Smooth muscle cell (in vitro differentiated cells): ENCODE results near the gene HUWE1. TPM values are rescaled to one million over a fixed set of nuclear protein-coding genes. Genes with fewer than 3 reads are reported as not detected.

Source experiments
- DNase-seq: peaks from one replicate; lab custom pipeline; 2025; ENCODE audit not compliant: unreplicated experiment; lab: John Stamatoyannopoulos, UW
- H2AFZ ChIP-seq: fragments of 200-600 bp; sonication (generic); 2 replicates; pipeline ENCODE4 v1.6.0; 2016; ENCODE audit warnings: antibody characterized with exemption, low read depth, mild to moderate bottlenecking
- H3F3A ChIP-seq: fragments of 200-600 bp; sonication (generic); 2 replicates; pipeline ENCODE4 v1.6.0; 2017; ENCODE audit warnings: antibody characterized with exemption, low read depth
- H3K27ac ChIP-seq: fragments of 200-600 bp; sonication (generic); 2 replicates; pipeline ENCODE4 v1.5.1; 2016; ENCODE audit warnings: low read depth, mild to moderate bottlenecking
- H3K27me3 ChIP-seq: fragments of 200-600 bp; sonication (generic); 2 replicates; pipeline ENCODE4 v1.6.1; 2016; ENCODE audit warnings: low read depth, mild to moderate bottlenecking
- H3K36me3 ChIP-seq: fragments of 200-600 bp; sonication (generic); 2 replicates; pipeline ENCODE4 v1.5.1; 2016; ENCODE audit warnings: low read depth
- H3K4me1 ChIP-seq: fragments of 200-600 bp; sonication (generic); 2 replicates; pipeline ENCODE4 v1.5.1; 2016; ENCODE audit warnings: low read depth
- H3K4me2 ChIP-seq: fragments of 200-600 bp; sonication (generic); 2 replicates; pipeline ENCODE4 v1.6.0; 2016; ENCODE audit warnings: mild to moderate bottlenecking
- H3K4me3 ChIP-seq: fragments of 200-600 bp; sonication (generic); 2 replicates; pipeline ENCODE4 v1.5.1; 2016; ENCODE audit warnings: mild to moderate bottlenecking
- H3K79me2 ChIP-seq: fragments of 200-600 bp; sonication (generic); 2 replicates; pipeline ENCODE4 v1.6.0; 2016; ENCODE audit warnings: low read depth, mild to moderate bottlenecking
- H3K9ac ChIP-seq: fragments of 200-600 bp; sonication (generic); 2 replicates; pipeline ENCODE4 v1.6.0; 2016; ENCODE audit warnings: low read depth
- H3K9me3 ChIP-seq: fragments of 200-600 bp; sonication (generic); replicated peaks from 2 replicates; pipeline ENCODE4 v1.5.1; 2016; ENCODE audit warnings: low read depth
- H4K20me1 ChIP-seq: fragments of 200-600 bp; sonication (generic); 2 replicates; pipeline ENCODE4 v1.6.0; 2016; ENCODE audit warnings: low read depth
- CTCF ChIP-seq: fragments of 200-600 bp; sonication (generic); IDR thresholded peaks from 2 replicates; pipeline ENCODE4 v1.5.1; 2017; ENCODE audit warnings: borderline replicate concordance, mild to moderate bottlenecking, antibody characterized with exemption; ENCODE audit not compliant: insufficient read depth, poor library complexity, severe bottlenecking
- WGBS: methylation state at CpG from one replicate; pipeline ENCODE4 v1.1.7; 2016; ENCODE audit warnings: low lambda C conversion rate; 5-methylcytosine and 5-hydroxymethylcytosine counted together
- polyA plus RNA-seq: library from polyadenylated mRNA; unstranded; fragments of >200 nt; fragmentation: Nextera tagmentation; extraction: Ambion mirVana; gene quantifications from 2 replicates; pipeline ENCODE4 v1.2.1, GENCODE V29; 2016
- total RNA-seq: library from RNA; depleted of rRNA; stranded (reverse); fragments of >200 nt; gene quantifications from 2 replicates; pipeline ENCODE4 v1.2.3, GENCODE V29; 2014

The HUWE1 gene
- total and polyA plus RNA-seq, 2 experiments from 2014 or later, result 29.4 to 122 TPM

- no peak for TF ChIP-seq CTCF
- peaks cover 41% of the 10 kb centered on the region for H3K36me3 ChIP-seq
- DNase-seq, result no peak
- H3K27me3 ChIP-seq, result no peaks in the 10 kb centered on the region
- no peaks in the 10 kb centered on the region for H3K4me1 ChIP-seq
- no peak overlapping the region for H2AFZ ChIP-seq
- H4K20me1 ChIP-seq, result peaks cover 12% of the 10 kb centered on the region
- H3F3A ChIP-seq, result no peaks in the 10 kb centered on the region
- no peaks in the 10 kb centered on the region for H3K79me2 ChIP-seq
- 87% methylated on average over 9 of the region's 9 CpGs for WGBS
- H3K9ac ChIP-seq, result no peak overlapping the region
- no peak overlapping the region for H3K4me3 ChIP-seq
- no peak overlapping the region for H3K4me2 ChIP-seq
- H3K27ac ChIP-seq, result no peak overlapping the region
- H3K9me3 ChIP-seq, result peaks cover 3% of the 10 kb centered on the region
These were observed 101.6 kb downstream of the HUWE1 start for GRCh38 chrX:53584891-53585290.

- H3K27me3 ChIP-seq, result no peaks in the 10 kb centered on the region
- no peak overlapping the region for H2AFZ ChIP-seq
- H4K20me1 ChIP-seq, result peaks cover 12% of the 10 kb centered on the region
- no peaks in the 10 kb centered on the region for H3K4me1 ChIP-seq
- H3K36me3 ChIP-seq, result peaks cover 36% of the 10 kb centered on the region
- no peak for DNase-seq
- no peaks in the 10 kb centered on the region for H3K79me2 ChIP-seq
- no peak overlapping the region for H3K4me2 ChIP-seq
- H3K27ac ChIP-seq, result no peak overlapping the region
- H3K9ac ChIP-seq, result no peak overlapping the region
- TF ChIP-seq CTCF, result no peak
- no peaks in the 10 kb centered on the region for H3F3A ChIP-seq
- H3K9me3 ChIP-seq, result peaks cover under 1% of the 10 kb centered on the region
- WGBS, result 90% methylated on average over 7 of the region's 7 CpGs
- no peak overlapping the region for H3K4me3 ChIP-seq
These were observed 102.9 kb downstream of the HUWE1 start for GRCh38 chrX:53583571-53583970.

GRCh38 chrX:53580742-53581504 lies 105.6 kb downstream of the HUWE1 start:
- Histone ChIP-seq H3K79me2 (no peaks in the 10 kb centered on the region), H3K27ac (no peak overlapping the region), H4K20me1 (peaks cover 12% of the 10 kb centered on the region), H3K27me3 (no peaks in the 10 kb centered on the region), H3K4me1 (no peaks in the 10 kb centered on the region), H3K4me3 (no peak overlapping the region), H3F3A (no peaks in the 10 kb centered on the region), H3K4me2 (no peak overlapping the region), H3K36me3 (peaks cover 39% of the 10 kb centered on the region), H3K9ac (no peak overlapping the region), H3K9me3 (no peaks in the 10 kb centered on the region), H2AFZ (no peak overlapping the region)
- no peak for TF ChIP-seq CTCF
- 85% methylated on average over 12 of the region's 12 CpGs for WGBS
- no peak for DNase-seq

- H4K20me1 ChIP-seq, result no peaks in the 10 kb centered on the region
- H2AFZ ChIP-seq, result no peak overlapping the region
- H3K4me2 ChIP-seq, result no peak overlapping the region
- H3K27ac ChIP-seq, result no peak overlapping the region
- DNase-seq, result no peak
- no peaks in the 10 kb centered on the region for H3K79me2 ChIP-seq
- H3K9me3 ChIP-seq, result no peaks in the 10 kb centered on the region
- H3K9ac ChIP-seq, result no peak overlapping the region
- H3F3A ChIP-seq, result no peaks in the 10 kb centered on the region
- H3K4me3 ChIP-seq, result no peak overlapping the region
- no peaks in the 10 kb centered on the region for H3K27me3 ChIP-seq
- H3K36me3 ChIP-seq, result peaks cover 22% of the 10 kb centered on the region
- H3K4me1 ChIP-seq, result no peaks in the 10 kb centered on the region
- no peak for TF ChIP-seq CTCF
These were observed 115.0 kb downstream of the HUWE1 start for GRCh38 chrX:53571494-53571893.
